Stimulated activated CD4-positive, alpha-beta T cell treated with anti-CD3 and anti-CD28 coated beads, Interleukin-2, amount 100 ng/mL, for 24 hours (primary cell): ENCODE measurements around the gene DYNLT5.
"Not testable (repeated sequence)": the region's sequence is repeated elsewhere in the genome, so short reads cannot be mapped to it uniquely, and the experiment has no call there.

ENCODE experiments used
- DNase-seq, 2 donors: peaks; one replicate each; pipeline ENCODE4 v3.0.0-alpha.2; 2020

The DYNLT5 gene

GRCh38 chr1:66791621-66792610, 39.7 kb downstream of the DYNLT5 start:
- DNase-seq, result no peak

- not testable (repeated sequence) for DNase-seq
Measured at GRCh38 chr1:66795839-66796238, 43.6 kb downstream of the DYNLT5 start.

- DNase-seq, result no peak
Measured at GRCh38 chr1:66809245-66809644, 57.0 kb downstream of the DYNLT5 start.

GRCh38 chr1:66809736-66810326, 57.6 kb downstream of the DYNLT5 start:
- DNase-seq, result no peak

- no peak for DNase-seq
Measured at GRCh38 chr1:66824771-66825170, 72.5 kb downstream of the DYNLT5 start.
